HG02610 (cell line): ENCODE results near the gene STN1.
A peak's percentile ranks its signal among the peaks of the same experiment; 100 is the strongest.

Experiments
- ATAC-seq: cut with Tn5 transposase; IDR thresholded peaks from one replicate; pipeline ENCODE4 v1.9.1; 2021; ENCODE audit warnings: mild to moderate bottlenecking, moderate library complexity; ENCODE audit not compliant: unreplicated experiment

STN1 gene

DNA sequence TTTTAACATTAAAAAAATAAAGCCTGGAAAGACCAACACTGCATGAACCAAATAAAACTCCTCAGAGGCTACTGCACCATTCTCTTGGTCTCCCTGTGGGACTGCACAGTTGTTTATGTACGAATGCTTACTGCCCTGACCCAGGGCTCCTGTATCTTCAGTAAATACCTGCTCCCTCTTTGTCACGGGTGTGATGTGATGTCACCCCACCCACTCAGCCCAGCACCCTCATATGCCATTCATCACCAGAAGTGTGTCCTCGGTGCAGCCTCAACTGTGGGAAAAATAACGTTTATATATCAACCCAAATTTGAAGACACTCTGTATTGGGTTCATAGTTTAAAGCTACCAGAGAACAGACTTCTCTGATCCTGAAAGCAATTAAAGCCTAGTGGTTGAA, 48.6 kb downstream of the STN1 start:
- ATAC-seq: no peak

DNA sequence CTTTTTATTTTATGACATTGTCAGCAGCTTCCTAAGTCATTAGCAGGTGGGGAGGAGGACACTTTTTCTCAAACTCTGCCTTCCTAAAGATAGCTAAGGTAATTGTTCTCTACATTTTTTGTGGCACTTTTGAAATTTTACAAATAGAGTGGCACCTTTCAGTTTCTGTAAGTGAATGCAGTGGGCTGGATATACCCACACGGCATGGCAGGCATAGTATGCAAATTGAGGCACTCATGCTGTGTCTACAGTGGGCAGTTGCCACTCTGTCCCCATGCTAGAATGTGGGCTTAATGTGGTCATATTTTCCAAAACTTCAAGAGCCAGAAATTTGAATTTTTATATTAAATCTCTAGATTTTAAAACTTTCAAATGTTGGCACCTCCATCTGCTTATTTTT, 49.8 kb downstream of the STN1 start:
- ATAC-seq: no peak

- no peak for ATAC-seq
Measured at GRCh38 chr10:103861505-103861904, 56.5 kb downstream of the STN1 start.

DNA sequence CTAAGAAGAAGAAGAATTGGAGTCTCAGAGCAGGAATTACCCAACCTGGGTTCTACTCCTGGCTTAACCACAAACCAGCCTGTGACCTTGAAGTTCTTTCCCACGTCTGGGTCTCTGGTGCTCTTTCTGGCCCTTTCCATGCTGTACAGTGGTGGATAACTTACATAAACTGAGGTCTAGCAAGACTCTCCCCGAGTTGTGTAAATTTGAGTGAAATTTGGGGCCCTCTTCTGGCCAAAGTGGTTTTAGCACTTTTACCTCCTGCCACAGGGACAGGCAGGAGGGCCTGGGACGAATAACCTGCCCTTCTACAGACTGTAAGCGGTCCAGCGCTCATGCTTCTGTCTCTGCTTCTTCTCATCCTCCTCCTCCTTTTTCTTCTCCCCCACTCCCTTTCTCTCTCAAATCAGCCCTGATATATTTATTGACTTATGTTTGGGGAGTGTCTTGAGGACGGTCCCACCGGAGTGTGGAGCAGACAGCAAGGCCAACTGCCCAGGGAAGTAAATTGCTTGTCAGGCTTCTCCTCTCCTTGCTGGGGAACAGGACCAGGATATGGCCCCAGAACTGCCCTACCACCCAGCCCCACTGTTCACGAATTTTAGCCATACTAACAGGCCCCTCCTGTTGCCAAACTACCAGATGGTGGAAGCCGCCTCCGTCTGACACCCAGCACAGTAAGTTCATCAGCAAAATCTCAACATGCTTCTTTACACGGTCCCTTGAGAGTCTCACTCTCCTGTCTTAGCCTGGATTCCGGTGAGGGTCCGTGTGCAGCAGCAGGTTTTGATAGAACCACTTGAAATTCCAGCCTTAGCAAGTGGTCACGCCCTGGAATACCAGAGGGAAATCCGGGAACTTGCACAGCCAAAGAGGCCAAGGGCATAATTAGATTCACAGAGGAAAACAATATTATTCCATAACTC, 58.6 kb downstream of the STN1 start:
- ATAC-seq: peak; percentile 56

- ATAC-seq: no peak
Measured at GRCh38 chr10:103858360-103858759, 59.6 kb downstream of the STN1 start.

GRCh38 chr10:103856797-103857170, 61.2 kb downstream of the STN1 start:
- no peak for ATAC-seq

- no peak for ATAC-seq
Measured at GRCh38 chr10:103855852-103856796, 61.9 kb downstream of the STN1 start.

GRCh38 chr10:103855424-103855823, 62.6 kb downstream of the STN1 start, which contains the start of gene SH3PXD2A:
Gene SH3PXD2A (minus strand): TSS chr10:103855576. CDS start chr10:103855266, 310 bp downstream.
- ATAC-seq: no peak

GRCh38 chr10:103854686-103855391, 63.1 kb downstream of the STN1 start:
- no peak for ATAC-seq

- no peak for ATAC-seq
Measured at GRCh38 chr10:103854265-103854685, 63.7 kb downstream of the STN1 start.

- ATAC-seq: no peak
Measured at GRCh38 chr10:103853428-103854264, 64.3 kb downstream of the STN1 start.

GRCh38 chr10:103852856-103853255, 65.1 kb downstream of the STN1 start:
- no peak for ATAC-seq

DNA sequence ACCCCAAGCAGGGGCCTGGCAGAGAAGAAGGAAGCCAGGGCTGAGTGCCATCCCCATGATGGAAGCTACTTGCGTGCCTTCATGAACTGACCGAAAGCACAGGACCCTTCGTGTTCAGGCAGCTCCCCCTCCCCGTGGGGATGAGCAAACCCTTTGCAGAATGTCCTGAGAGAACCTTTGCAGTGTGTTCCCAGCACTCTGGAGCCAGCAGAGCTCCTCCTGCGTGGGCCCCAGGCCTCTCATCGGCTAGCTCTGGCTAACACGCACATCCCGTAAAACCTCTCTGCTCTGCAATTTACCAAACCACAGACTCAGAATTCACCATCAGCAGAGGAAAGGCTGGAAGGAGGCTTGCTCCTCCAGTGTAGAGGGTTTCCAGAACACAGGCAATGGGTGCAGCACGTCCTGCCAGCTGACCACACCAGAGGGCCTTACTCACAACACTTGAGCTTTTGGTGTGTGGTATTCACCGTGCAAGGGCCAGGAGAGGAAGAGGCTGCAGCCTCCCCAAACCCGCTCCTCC, 65.7 kb downstream of the STN1 start:
- ATAC-seq: no peak

GRCh38 chr10:103851261-103851660, 66.7 kb downstream of the STN1 start:
- ATAC-seq: no peak

GRCh38 chr10:103850572-103850895, 67.5 kb downstream of the STN1 start:
- no peak for ATAC-seq

DNA sequence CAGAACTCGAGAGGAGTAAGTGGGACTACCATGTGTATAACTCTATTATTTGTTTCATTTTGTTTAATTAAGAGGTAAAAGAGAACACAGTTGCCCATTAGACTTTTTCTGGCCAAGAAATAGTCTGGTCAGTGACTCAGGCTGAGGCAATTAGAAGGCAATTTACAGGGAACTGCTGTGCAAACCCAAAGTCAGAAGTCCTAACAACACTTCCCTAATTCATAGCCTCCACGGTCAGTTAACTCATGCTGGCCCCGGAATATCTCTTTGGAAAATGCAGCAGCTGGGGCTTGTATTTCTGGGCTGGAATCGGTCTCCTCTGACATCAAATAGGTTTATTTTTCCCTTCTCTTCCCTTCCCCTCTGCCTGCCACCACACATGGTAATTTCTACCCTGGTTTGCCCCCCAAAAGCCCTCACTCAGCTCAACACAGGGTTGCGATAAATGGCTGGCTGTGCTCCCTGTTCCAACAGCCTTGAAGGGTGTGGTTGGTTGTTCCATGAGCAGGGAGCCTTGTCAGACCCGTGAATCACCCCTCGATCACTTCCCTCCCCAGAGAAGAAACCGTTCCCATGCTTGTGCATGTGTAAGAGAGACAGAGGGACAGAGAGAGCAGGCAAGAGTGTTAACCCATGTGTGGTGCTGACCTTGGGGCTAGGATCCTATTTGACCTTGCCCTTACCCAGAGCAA, 68.0 kb downstream of the STN1 start:
- no peak for ATAC-seq

GRCh38 chr10:103849212-103849877, 68.6 kb downstream of the STN1 start:
- no peak for ATAC-seq

DNA sequence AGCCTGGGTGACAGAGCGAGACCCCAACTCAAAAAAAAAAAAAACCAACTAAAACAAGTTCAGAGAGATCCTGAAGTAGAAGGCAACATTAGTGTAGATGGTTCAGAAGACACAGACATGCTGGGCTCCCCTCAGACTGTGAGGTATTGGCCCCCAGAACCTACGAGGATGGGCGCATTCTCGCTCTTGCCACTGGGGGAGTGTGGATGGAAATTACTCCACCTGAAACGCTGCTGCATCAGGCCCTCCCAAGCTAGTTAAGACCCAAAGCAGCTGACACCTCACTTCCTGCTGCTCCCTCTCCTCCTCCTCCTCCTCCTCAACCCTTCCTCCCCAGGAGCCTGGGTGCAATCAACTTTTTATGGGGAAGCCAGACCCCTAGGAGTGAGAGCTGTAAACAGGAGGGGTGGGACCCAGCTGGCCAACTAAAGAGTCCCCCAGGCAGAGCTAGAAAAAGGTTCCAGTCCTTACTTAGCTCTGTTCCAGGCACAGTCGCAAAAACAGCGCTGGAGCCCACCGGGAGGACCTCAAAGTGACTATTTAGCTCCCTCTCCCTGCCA, 70.0 kb downstream of the STN1 start:
- ATAC-seq: no peak
